HL-60 (cell line): Measurements from ENCODE around the gene IGF2BP3.
A peak's percentile ranks its signal among the peaks of the same experiment; 100 is the strongest.

ENCODE experiments used
- DNase-seq, 2 experiments: peaks; one replicate each; pipeline ENCODE4 v3.0.0-alpha.2; 2010 to 2020; ENCODE audit warnings: low read depth in 1 of 2, low spot score in 1 of 2
- H3K27ac ChIP-seq: fragments of 250-450 bp; sonication (Bioruptor Pico); replicated peaks from 2 replicates; pipeline ENCODE4 v1.5.1; 2020; ENCODE audit warnings: mild to moderate bottlenecking, moderate library complexity
- H3K27me3 ChIP-seq: fragments of 250-450 bp; sonication (Bioruptor Pico); 2 replicates; pipeline ENCODE4 v1.5.1; 2021; ENCODE audit warnings: mild to moderate bottlenecking, moderate library complexity; ENCODE audit not compliant: insufficient read depth, poor library complexity, severe bottlenecking
- H3K4me3 ChIP-seq: replicated peaks from 2 replicates; pipeline ENCODE4 v1.5.1; 2011; ENCODE audit warnings: mild to moderate bottlenecking, control low read depth, low read length; ENCODE audit not compliant: insufficient read depth
- GABPA ChIP-seq: IDR thresholded peaks from 2 replicates; pipeline ENCODE4 v1.6.1; 2012; ENCODE audit warnings: low read depth
- POLR2AphosphoS5 ChIP-seq: IDR thresholded peaks from 2 replicates; pipeline ENCODE4 v1.6.1; 2012; ENCODE audit warnings: low read depth
- SPI1 ChIP-seq: IDR thresholded peaks from 2 replicates; pipeline ENCODE4 v1.6.1; 2012; ENCODE audit warnings: low read depth, mild to moderate bottlenecking, borderline replicate concordance
- TF ChIP-seq, protein P1 (sequence below): IDR thresholded peaks from 2 replicates; pipeline ENCODE4 v1.6.1; 2012; ENCODE audit warnings: low read depth; ENCODE audit not compliant: insufficient replicate concordance
- TF ChIP-seq, protein P2 (sequence below): IDR thresholded peaks from one replicate; pipeline ENCODE4 v1.5.1; 2011; ENCODE audit warnings: low read length, control low read depth, inconsistent platforms; ENCODE audit not compliant: insufficient read depth

Gene IGF2BP3

GRCh38 chr7:23434147-23434917, 36.0 kb downstream of the IGF2BP3 start:
- TF ChIP-seq, protein P1, sequence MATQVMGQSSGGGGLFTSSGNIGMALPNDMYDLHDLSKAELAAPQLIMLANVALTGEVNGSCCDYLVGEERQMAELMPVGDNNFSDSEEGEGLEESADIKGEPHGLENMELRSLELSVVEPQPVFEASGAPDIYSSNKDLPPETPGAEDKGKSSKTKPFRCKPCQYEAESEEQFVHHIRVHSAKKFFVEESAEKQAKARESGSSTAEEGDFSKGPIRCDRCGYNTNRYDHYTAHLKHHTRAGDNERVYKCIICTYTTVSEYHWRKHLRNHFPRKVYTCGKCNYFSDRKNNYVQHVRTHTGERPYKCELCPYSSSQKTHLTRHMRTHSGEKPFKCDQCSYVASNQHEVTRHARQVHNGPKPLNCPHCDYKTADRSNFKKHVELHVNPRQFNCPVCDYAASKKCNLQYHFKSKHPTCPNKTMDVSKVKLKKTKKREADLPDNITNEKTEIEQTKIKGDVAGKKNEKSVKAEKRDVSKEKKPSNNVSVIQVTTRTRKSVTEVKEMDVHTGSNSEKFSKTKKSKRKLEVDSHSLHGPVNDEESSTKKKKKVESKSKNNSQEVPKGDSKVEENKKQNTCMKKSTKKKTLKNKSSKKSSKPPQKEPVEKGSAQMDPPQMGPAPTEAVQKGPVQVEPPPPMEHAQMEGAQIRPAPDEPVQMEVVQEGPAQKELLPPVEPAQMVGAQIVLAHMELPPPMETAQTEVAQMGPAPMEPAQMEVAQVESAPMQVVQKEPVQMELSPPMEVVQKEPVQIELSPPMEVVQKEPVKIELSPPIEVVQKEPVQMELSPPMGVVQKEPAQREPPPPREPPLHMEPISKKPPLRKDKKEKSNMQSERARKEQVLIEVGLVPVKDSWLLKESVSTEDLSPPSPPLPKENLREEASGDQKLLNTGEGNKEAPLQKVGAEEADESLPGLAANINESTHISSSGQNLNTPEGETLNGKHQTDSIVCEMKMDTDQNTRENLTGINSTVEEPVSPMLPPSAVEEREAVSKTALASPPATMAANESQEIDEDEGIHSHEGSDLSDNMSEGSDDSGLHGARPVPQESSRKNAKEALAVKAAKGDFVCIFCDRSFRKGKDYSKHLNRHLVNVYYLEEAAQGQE = no peak
- no peak for TF ChIP-seq GABPA
- TF ChIP-seq SPI1 = no peak
- no peak for TF ChIP-seq POLR2AphosphoS5
- TF ChIP-seq, protein P2, sequence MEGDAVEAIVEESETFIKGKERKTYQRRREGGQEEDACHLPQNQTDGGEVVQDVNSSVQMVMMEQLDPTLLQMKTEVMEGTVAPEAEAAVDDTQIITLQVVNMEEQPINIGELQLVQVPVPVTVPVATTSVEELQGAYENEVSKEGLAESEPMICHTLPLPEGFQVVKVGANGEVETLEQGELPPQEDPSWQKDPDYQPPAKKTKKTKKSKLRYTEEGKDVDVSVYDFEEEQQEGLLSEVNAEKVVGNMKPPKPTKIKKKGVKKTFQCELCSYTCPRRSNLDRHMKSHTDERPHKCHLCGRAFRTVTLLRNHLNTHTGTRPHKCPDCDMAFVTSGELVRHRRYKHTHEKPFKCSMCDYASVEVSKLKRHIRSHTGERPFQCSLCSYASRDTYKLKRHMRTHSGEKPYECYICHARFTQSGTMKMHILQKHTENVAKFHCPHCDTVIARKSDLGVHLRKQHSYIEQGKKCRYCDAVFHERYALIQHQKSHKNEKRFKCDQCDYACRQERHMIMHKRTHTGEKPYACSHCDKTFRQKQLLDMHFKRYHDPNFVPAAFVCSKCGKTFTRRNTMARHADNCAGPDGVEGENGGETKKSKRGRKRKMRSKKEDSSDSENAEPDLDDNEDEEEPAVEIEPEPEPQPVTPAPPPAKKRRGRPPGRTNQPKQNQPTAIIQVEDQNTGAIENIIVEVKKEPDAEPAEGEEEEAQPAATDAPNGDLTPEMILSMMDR = no peak
- H3K4me3 ChIP-seq = no peak overlapping the region
- no peaks in the 10 kb centered on the region for H3K27me3 ChIP-seq
- no peak for DNase-seq
- no peak overlapping the region for H3K27ac ChIP-seq

DNA sequence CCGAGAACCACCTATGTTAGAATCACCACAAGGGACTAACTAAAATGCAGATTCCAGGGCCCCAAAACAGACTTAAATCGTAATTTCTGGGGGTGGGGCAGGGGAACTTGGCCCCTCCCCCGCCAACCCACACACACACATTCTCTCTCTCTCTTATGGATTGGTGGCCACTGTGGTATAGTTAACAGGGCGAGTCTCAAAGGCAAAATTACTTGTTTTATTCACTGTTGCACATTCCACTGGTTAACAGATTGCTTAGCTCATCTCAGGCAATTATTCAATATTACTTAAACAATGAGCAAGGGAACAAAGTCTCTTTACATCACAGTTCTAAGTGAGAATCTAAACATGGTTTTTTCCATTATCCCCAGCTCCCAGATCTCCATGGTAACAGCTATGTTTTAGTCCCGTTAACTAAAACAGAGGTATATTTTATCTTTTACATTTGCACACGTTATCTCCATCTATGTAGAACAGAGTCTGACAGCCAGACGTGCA, 38.5 kb downstream of the IGF2BP3 start:
- Histone ChIP-seq H3K4me3 (no peak overlapping the region), H3K27me3 (no peaks in the 10 kb centered on the region), H3K27ac (no peak overlapping the region; the same call in 1 of the 2 replicates)
- TF ChIP-seq SPI1 (no peak), POLR2AphosphoS5 (no peak), GABPA (no peak)
- TF ChIP-seq, protein P1 = no peak
- TF ChIP-seq, protein P2 = no peak
- DNase-seq = no peak

- H3K4me3 ChIP-seq = no peak overlapping the region
- TF ChIP-seq GABPA (no peak), POLR2AphosphoS5 (no peak), SPI1 (no peak)
- TF ChIP-seq, protein P2 = no peak
- TF ChIP-seq, protein P1 = no peak
- H3K27ac ChIP-seq = peak overlapping the region; percentile 40
- H3K27me3 ChIP-seq = no peaks in the 10 kb centered on the region
- DNase-seq = no peak
Observed at GRCh38 chr7:23430893-23431259, 39.4 kb downstream of the IGF2BP3 start.
